Upper lobe of left lung (tissue), 6 donors: ENCODE measurements around the gene BTBD9. TPM values are rescaled to one million over a fixed set of nuclear protein-coding genes. Genes with fewer than 3 reads are reported as not detected.

Source experiments
- ATAC-seq, 2 donors: fragments of 200-7000 bp; cut with Tn5 transposase; one replicate each; pipeline ENCODE4 v1.9.1; 2022; ENCODE audit warnings: mild to moderate bottlenecking in 2 of 2, moderate library complexity in 2 of 2; ENCODE audit not compliant: low FRiP score in 2 of 2
- DNase-seq, 2 donors: peaks; one replicate each; pipeline ENCODE4 v3.0.0-alpha.2; 2019 to 2020
- H3K27ac ChIP-seq, 4 donors: fragments of 200-600 bp; sonication (generic); one replicate each; pipeline ENCODE4 v1.5.1; 2016 to 2019
- H3K27me3 ChIP-seq, 4 donors: fragments of 200-600 bp; sonication (generic); one replicate each; pipeline ENCODE4 v1.5.1; 2017 to 2019
- H3K36me3 ChIP-seq, 4 donors: fragments of 200-600 bp; sonication (generic); one replicate each; pipeline ENCODE4 v1.5.1; 2016 to 2019
- H3K4me1 ChIP-seq, 4 donors: fragments of 200-600 bp; sonication (generic); one replicate each; pipeline ENCODE4 v1.5.1; 2018 to 2019
- H3K4me3 ChIP-seq, 4 donors: fragments of 200-600 bp; sonication (generic); one replicate each; pipeline ENCODE4 v1.5.1; 2017 to 2019; ENCODE audit warnings: mild to moderate bottlenecking in 2 of 4, moderate library complexity in 1 of 4
- H3K9me3 ChIP-seq, 4 donors: fragments of 200-600 bp; sonication (generic); one replicate each; pipeline ENCODE4 v1.5.1; 2018 to 2019
- EP300 ChIP-seq, 4 donors: sonication (generic); formaldehyde crosslinking; IDR thresholded peaks; one replicate each; pipeline ENCODE4 v1.5.1; 2017; ENCODE audit warnings: antibody characterized with exemption in 4 of 4, control low read depth in 2 of 4
- POLR2A ChIP-seq, 4 donors: fragments of 450-650 bp; IDR thresholded peaks; one replicate each; pipeline ENCODE4 v1.5.1; 2016 to 2017; ENCODE audit warnings: antibody characterized with exemption in 4 of 4, mild to moderate bottlenecking in 2 of 4
- POLR2AphosphoS5 ChIP-seq, 2 donors: sonication (generic); formaldehyde crosslinking; IDR thresholded peaks; one replicate each; pipeline ENCODE4 v1.5.1; 2017; ENCODE audit warnings: antibody characterized with exemption in 2 of 2
- WGBS, 2 donors: methylation state at CpG; one replicate each; pipeline ENCODE4 v1.1.5; 2017 to 2018; 5-methylcytosine and 5-hydroxymethylcytosine counted together
- total RNA-seq, 6 donors: library from RNA; depleted of rRNA in 4 of 6; stranded (reverse); fragments of >200 nt in 4 of 6; gene quantifications; one replicate each; pipeline versions ENCODE4 v1.1.0 to v1.2.1, GENCODE V29; 2016 to 2021
- TF ChIP-seq, protein P1 (sequence below), 6 experiments: fragments of 450-650 bp in 4 of 6; fragments of 200-600 bp in 2 of 6; sonication (generic) in 2 of 6; IDR thresholded peaks; one replicate each; pipeline ENCODE4 v1.5.1; 2016 to 2019; ENCODE audit warnings: antibody characterized with exemption in 6 of 6
- donor health status: DM: no; HTN: no; CAD: no; lungs with moderate emphysema.
- donor health status: DM: no; HTN: yes; CAD: no; lungs with severe emphysema.

Gene BTBD9
- total RNA-seq = 10 to 100 TPM; 18.2 to 60.8 (median 44.9) TPM

DNA sequence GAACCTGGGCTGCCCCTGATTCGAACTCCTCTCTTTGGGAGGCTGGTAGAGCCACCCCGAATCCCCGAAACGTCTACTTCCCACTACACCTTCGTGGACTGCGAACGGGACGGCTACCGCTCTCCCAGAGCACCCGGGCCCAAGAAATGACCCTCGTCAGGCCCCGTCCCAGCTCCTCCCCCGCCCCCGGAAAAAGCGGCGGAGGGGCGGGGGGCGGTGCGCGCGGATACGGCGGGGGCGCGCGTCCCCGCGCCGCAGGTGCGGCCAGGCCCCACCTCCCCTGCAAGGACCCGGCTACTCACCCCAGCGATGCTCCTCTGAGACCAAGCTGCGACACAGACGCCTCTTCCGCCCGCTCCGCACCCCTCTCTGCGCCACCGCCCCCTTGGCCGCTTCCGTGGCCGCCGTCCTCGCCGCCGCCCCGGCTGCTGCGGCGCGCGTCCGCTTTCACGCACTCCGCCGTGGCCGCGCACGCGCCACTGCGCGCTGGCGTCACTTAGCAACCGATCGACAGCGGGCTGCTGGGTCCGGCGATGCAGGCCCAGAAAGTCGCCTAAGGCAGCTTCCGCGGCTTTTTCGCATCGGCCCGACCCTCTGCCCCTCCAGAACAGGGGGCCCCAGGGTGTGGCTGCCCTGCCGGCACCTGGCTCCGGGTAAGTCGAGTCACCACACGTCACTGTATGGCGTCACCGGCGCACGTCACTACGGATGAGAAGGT, at the start of gene BTBD9:
BTBD9 (minus strand) TSS at position 432 of the 718 bp plus-strand sequence.
- DNase-seq (peak; percentile 83 to 98), ATAC-seq (peak; percentile 90 to 97)
- peak; percentile 63 to 80 for TF ChIP-seq POLR2AphosphoS5 (IDR thresholded peaks at IDR 0.05)
- TF ChIP-seq, protein P1, sequence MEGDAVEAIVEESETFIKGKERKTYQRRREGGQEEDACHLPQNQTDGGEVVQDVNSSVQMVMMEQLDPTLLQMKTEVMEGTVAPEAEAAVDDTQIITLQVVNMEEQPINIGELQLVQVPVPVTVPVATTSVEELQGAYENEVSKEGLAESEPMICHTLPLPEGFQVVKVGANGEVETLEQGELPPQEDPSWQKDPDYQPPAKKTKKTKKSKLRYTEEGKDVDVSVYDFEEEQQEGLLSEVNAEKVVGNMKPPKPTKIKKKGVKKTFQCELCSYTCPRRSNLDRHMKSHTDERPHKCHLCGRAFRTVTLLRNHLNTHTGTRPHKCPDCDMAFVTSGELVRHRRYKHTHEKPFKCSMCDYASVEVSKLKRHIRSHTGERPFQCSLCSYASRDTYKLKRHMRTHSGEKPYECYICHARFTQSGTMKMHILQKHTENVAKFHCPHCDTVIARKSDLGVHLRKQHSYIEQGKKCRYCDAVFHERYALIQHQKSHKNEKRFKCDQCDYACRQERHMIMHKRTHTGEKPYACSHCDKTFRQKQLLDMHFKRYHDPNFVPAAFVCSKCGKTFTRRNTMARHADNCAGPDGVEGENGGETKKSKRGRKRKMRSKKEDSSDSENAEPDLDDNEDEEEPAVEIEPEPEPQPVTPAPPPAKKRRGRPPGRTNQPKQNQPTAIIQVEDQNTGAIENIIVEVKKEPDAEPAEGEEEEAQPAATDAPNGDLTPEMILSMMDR (IDR thresholded peaks at IDR 0.05) = no peak
- peak in 3 of 4 donors; percentile 53 to 84 (median 56) for TF ChIP-seq POLR2A (IDR thresholded peaks at IDR 0.05)
- TF ChIP-seq EP300 (IDR thresholded peaks at IDR 0.05) = no peak
- Histone ChIP-seq H3K27me3 (no peaks in the 10 kb centered on the region), H3K27ac (peak within 1 kb of the TSS; percentile 92 to 96 (median 92)), H3K4me3 (peak within 1 kb of the TSS; percentile 50 to 92 (median 75)), H3K36me3 (no peaks in the 10 kb centered on the region), H3K9me3 (no peaks in the 10 kb centered on the region), H3K4me1 (peaks cover 9 to 33% (median 18%) of the 10 kb centered on the region in 4 donors)
- WGBS, 2 donors = 1% methylated on average over 15 of the region's 82 CpGs; no CpG with 5 or more reads in 1 of the 2 donors

DNA sequence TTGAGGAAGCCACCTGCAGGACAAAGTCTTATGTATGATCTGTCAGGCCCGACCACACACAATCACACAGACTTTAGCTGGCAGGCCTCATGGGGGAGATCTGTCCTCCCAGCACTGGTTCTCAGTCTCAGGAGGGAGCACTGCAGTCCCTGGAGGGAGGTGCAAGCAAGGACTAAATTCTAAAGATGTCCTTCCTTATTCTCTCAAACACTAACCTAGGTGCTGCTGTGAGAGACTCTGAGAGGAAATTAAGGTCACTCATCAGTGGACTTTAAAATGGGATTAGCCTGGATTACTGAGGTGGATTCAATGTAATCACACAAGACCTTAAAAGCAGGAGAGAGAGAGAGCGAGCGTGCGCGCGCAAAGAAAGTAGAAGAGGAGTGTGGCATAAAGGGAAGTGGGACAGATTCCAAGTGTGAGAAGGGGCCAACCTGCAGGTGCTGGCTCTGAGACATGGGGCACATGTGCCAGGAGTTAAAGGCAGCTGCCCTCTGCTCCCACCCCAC, 48.9 kb upstream of the BTBD9 start:
- no peaks in the 10 kb centered on the region for H3K9me3 ChIP-seq
- 71 to 76% methylated on average over 6 of the region's 6 CpGs for WGBS, 2 donors
- no peak overlapping the region for H3K4me3 ChIP-seq
- H3K27ac ChIP-seq = peak overlapping the region in 1 of 4 donors; percentile 14
- peaks cover 0 to 9% (median 2%) of the 10 kb centered on the region in 4 donors for H3K36me3 ChIP-seq
- H3K4me1 ChIP-seq = peaks cover 5 to 16% (median 10%) of the 10 kb centered on the region in 4 donors
- DNase-seq (no peak), ATAC-seq (no peak)
- no peaks in the 10 kb centered on the region for H3K27me3 ChIP-seq
- TF ChIP-seq, protein P1 (IDR thresholded peaks at IDR 0.05) = no peak
- no peak for TF ChIP-seq POLR2A (IDR thresholded peaks at IDR 0.05)
- TF ChIP-seq EP300 (IDR thresholded peaks at IDR 0.05) = no peak
- TF ChIP-seq POLR2AphosphoS5 (IDR thresholded peaks at IDR 0.05) = no peak

DNA sequence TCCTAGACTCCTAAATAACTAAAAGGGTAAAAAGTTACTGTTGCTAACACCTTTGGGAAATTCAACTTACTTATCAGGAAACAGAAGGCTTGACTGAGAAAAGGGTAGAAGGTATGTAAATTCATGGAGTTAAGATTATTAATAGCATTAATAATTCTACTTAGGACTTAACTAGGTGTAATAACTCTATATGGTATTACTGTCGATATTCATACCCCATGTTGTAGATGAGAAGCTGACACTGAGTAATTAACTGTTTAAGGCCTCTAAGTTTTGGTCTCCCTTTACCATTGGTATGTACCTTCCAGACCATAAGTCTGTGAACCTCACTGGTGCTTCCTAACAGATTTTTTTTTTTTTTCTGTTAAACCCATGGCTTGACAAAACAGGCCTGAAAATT, 47.8 kb upstream of the BTBD9 start:
- Histone ChIP-seq H3K27me3 (no peaks in the 10 kb centered on the region), H3K9me3 (no peaks in the 10 kb centered on the region), H3K4me1 (peaks cover 5 to 16% (median 10%) of the 10 kb centered on the region in 4 donors), H3K36me3 (peaks cover 0 to 18% (median 10%) of the 10 kb centered on the region in 4 donors), H3K27ac (no peak overlapping the region), H3K4me3 (no peak overlapping the region)
- TF ChIP-seq POLR2A (IDR thresholded peaks at IDR 0.05) = no peak
- no peak for TF ChIP-seq POLR2AphosphoS5 (IDR thresholded peaks at IDR 0.05)
- TF ChIP-seq, protein P1 (IDR thresholded peaks at IDR 0.05) = no peak
- no peak for TF ChIP-seq EP300 (IDR thresholded peaks at IDR 0.05)
- 83 to 100% methylated on average over 1 of the region's 1 CpG for WGBS, 2 donors
- ATAC-seq (no peak), DNase-seq (no peak)

DNA sequence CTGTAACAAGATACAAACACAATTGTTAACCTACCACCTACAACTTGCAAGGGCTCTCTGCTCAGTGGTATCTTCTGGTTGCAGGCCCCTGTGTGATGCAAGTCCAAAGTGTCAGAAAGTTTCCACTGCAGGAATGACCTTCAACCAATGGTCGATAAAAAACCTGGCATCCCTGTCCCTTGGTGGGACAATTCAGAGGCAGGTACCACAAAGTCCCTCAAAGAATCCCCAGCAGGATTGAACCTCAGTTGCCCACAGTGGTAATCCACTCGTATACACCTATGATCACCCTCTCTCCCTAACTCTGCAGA, 47.3 kb upstream of the BTBD9 start:
- ATAC-seq = no peak
- Histone ChIP-seq H3K4me1 (peaks cover 5 to 16% (median 10%) of the 10 kb centered on the region in 4 donors), H3K9me3 (no peaks in the 10 kb centered on the region), H3K4me3 (no peak overlapping the region), H3K36me3 (peaks cover 0 to 22% (median 12%) of the 10 kb centered on the region in 4 donors), H3K27me3 (no peaks in the 10 kb centered on the region), H3K27ac (no peak overlapping the region)
- WGBS, 2 donors = 88 to 89% methylated on average over 2 of the region's 2 CpGs
- no peak for TF ChIP-seq POLR2A (IDR thresholded peaks at IDR 0.05)
- TF ChIP-seq EP300 (IDR thresholded peaks at IDR 0.05) = no peak
- TF ChIP-seq, protein P1 (IDR thresholded peaks at IDR 0.05) = no peak
- no peak for TF ChIP-seq POLR2AphosphoS5 (IDR thresholded peaks at IDR 0.05)
- no peak for DNase-seq
